Stimulated activated CD4-positive, alpha-beta T cell treated with anti-CD3 and anti-CD28 coated beads, Interleukin-15, amount 100 ng/mL, for 24 hours (primary cell): ENCODE results near the gene BCL11A.
A peak's percentile ranks its signal among the peaks of the same experiment; 100 is the strongest.

ENCODE experiments used
- DNase-seq: peaks from one replicate; pipeline ENCODE4 v3.0.0-alpha.2; 2020

BCL11A gene

GRCh38 chr2:60522462-60522861 lies 31.0 kb downstream of the BCL11A start:
- no peak for DNase-seq

- DNase-seq: no peak
Observed at GRCh38 chr2:60521626-60522025, 31.8 kb downstream of the BCL11A start.

- no peak for DNase-seq
Observed at GRCh38 chr2:60520917-60521539, 32.4 kb downstream of the BCL11A start.

- DNase-seq: no peak
Observed at GRCh38 chr2:60520151-60520876, 33.1 kb downstream of the BCL11A start.

DNA sequence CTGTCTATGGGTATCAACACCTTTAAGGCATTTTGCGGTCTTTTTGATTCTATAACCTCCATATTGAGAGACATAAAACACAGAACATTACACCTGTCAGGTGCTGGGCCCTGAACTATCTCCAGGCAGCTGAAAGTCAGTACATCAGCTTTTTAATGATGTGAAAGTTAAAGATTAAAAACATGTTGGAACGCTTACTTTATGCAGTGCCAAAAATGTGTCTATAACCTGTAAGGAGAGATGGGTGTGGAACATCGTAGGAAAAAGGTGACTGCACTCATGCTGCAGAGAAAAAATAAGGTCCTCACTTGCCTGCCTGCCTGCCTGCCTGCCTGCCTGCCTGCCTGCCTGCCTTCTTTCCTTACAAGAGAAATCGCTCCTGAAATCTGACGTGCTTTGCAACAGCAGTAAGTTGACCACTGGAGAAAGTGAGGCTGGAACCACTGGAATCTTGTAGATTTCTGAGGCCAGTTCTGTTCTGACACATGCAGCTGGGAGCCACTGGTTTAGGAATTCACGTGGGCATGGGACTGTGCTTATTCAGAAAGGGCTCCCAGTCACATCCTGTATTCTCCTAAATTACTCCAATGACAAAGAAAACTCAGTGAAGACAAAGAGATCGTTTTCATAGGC lies 34.1 kb downstream of the BCL11A start:
- no peak for DNase-seq

DNA sequence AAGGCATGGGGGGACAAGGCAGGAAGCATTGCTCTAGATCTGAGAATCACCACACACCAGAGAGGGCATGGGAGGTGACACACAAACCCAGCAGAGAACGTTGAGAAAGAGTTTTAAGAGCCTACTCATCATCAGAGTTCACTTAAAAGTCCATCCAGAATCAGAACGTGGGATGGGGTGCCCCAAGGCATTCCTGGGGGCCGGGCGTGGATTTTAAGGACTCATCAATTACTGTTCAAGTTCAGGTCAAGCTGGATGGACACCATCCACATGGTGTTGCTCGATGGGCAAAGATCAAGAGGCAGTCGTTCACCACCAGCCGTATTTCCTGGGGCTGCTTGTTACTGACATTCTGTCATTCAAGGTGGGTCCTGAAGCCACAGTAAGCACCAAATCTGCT lies 34.9 kb downstream of the BCL11A start:
- no peak for DNase-seq

DNA sequence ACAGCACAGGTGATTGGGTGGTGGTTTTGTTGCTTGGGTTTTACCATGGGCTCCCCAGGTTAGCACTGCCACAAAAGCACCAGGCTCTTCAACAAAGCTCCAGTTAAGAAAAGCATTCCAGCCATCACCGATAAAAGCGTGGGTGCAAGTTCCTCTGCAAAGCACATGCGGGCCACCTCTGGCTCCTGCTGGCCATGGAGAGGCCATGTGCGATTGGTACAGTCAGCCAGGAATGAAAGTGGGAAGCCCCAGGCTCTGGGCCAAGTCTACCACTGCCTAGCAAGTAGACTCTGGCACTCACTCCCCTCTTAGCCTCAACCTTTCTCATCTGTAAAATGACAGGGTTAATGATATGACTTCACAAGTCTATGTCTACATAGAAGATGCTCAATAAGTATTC lies 36.0 kb downstream of the BCL11A start:
- no peak for DNase-seq

DNA sequence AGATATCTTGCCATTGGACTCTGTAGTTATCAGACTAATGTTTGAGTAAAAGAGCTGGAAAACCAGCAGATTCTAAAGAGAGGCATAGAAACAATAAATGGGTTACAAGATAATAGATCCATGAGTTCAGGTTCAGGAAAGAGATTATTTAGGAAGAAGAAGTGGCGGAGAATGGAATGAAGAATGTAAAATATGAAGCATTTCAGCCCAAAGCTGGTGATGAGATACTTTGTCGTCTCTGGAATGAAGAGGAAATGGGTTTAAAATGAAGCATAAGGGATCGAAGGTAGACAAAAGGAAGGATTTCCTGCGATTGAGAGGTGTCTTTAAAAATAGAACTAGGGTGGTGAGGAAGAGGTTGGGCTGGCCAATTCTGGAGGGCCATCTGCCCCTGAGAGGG lies 36.6 kb downstream of the BCL11A start:
- DNase-seq: no peak

- no peak for DNase-seq
Observed at GRCh38 chr2:60516383-60516811, 37.1 kb downstream of the BCL11A start.

- DNase-seq: peak; percentile 25
Observed at GRCh38 chr2:60515721-60516226, 37.7 kb downstream of the BCL11A start.

- DNase-seq: no peak
Observed at GRCh38 chr2:60513996-60514395, 39.5 kb downstream of the BCL11A start.

GRCh38 chr2:60513191-60513590 lies 40.3 kb downstream of the BCL11A start:
- DNase-seq: no peak

- no peak for DNase-seq
Observed at GRCh38 chr2:60512641-60513040, 40.8 kb downstream of the BCL11A start.

DNA sequence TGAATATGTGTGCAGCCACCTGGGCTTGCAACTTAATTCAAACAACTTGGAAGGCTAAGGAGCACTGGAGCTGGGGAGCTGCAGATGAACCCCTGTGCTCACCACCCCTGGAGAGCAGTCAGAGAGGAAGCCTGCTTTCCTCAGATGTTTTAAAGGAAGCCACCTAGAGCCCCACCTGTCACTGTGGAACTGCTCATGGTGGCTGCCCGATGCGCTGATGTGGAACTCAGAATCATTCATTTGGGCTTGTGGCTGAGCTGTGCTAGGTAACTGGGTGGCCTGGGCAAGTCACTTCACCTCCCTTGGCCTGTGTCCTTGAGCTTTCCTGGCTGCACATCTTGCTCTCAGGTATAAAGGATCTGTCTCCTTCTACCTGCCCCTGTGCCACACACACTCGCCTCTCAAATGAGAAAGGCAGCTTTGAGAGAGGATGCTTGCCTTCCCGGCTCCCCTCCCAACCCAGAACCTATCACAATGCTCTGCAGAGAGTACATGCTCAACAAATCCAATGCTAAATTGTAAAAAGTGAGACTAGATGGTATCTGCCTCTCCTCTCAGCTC lies 41.3 kb downstream of the BCL11A start:
- no peak for DNase-seq

DNA sequence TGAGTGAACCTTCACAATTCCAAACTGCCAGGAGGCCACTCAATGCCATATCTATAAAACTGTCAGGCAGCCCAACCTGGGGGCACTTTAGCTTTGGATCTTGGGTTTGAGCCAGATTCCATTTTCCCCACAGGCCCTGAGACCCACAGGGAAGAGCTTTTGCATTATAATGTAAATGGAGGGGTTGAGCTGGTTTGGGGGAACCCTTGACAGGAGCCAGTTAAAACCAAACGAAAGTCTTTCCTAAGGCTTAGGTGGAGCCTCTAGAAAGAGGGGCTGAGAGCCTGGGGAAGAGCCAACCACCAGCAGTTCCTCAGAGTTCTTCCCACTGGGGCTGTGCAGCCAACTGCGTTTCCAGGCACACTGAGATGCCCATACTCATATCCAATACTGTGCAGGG lies 42.7 kb downstream of the BCL11A start:
- DNase-seq: no peak

- no peak for DNase-seq
Observed at GRCh38 chr2:60509066-60509465, 44.4 kb downstream of the BCL11A start.

DNA sequence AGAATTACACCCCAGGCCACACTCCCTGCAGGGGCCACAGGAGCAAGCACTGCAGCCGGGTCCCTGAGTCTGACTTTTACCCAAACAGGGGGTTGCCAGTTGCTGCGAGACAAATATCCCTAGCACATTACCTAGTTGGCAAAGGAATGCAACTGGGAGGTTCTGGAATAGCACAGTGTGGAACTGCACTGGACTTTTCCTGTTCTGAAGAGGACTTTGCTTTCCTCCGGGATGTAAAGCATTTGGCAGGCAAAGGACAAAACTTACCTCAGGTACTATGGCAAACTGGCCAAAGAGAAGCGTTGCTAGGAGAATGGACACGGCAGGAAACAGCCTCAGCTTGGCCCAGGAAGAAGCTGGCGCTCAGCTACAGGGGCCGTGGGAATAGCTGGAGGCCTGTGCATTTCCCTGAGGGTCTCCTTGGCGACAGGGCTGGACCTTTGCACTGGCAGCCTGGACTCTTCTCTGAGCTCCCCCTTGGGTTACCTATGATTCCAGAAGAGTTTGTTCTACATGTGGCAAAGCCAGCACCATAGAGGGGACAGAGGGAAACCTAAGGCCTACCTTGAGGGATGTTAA lies 45.0 kb downstream of the BCL11A start:
- DNase-seq: no peak

GRCh38 chr2:60507211-60507965 lies 46.1 kb downstream of the BCL11A start:
- DNase-seq: no peak

DNA sequence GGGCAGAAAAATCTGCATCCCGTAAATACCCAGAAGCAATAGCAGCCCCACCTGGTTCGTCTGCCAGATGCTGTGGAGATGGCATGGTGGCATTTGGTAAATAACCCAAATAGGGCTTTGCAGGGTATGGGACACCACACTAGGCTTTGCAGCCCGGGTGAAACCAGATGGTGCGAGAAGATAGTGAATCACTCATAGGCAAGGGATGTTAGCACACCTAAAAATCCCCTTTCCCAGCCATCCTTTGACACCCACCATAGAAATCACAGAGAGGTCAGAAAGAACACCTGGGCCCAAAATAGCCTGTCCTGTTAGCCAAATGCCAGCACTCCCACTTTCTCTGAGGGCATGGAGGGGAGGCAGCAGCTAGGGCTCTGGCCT lies 47.6 kb downstream of the BCL11A start:
- no peak for DNase-seq

DNA sequence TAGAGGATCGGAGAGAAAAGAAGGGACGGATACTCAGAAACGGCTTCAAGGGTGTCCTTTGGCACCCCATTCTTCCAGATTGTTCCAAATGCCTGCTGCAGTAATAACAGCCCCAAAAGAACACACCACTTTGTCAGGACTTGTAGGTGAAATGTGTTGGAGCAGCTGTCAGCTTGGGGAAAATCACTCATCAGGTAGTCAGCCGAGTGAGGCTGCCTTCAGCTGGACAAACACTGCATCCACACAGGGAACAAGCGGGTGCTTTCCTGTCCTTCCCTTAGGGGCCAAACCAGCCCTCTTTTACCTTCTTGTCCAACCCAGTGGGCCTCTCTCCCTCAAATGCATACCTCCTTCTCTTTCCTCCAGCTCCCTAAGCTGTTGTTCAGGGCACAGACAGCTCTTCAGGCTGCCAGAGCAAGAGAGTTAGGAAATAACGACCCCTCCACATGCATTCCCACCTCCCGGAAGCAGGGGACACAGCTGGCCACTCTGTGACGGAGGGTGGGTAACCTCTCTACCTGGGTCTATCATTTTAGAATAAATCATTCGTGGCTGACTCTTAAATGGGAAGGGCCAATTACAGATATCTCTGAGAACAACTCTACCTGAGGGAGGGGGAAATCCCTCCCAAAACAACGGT lies 48.1 kb downstream of the BCL11A start:
- DNase-seq: no peak

DNA sequence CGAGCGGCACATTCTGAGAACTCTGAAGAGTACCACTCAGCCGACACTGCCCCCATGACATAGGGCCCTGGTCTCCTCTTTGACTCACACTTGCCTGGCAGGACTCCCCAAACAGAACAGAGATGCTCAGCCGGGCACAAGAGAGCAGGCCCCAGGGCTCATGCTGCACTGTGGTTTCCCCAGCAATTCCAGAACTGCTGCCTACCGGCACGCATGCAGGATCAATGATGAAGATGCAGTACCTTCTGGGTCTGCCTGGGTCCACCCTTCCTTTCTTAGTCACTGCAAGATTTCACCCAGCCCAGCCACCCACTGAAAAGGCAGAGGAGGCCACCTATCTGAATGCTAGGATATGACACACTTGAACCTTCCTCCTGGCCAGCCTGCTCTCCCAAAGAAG lies 49.4 kb downstream of the BCL11A start:
- DNase-seq: no peak

DNA sequence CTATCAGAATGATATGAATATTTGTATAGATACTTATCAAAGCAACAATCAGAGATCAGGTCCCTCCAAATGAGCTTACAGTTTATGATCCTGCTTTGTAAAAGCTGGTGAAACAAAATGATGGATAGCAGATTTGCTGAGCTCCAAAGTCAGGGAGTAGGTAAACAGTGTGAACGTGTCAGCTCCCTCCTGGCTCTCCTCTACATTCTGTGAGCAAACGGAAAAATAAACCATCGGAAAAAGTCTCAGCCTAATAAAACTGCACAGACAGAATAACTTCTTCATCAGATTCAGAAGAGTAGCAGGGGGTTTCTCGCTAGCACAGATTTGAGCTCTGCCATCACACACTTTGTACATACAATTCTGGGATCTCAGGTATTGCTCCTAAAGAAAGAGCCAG lies 51.3 kb downstream of the BCL11A start:
- no peak for DNase-seq
